ENCODE data around the gene OR2T10. TPM values are rescaled to one million over a fixed set of nuclear protein-coding genes. Genes with fewer than 3 reads are reported as not detected.
"Not testable (repeated sequence)": the region's sequence is repeated elsewhere in the genome, so short reads cannot be mapped to it uniquely, and the experiment has no call there.

Gene OR2T10
- polyA plus RNA-seq, 1 donor from 2014 or later: not detected

DNA sequence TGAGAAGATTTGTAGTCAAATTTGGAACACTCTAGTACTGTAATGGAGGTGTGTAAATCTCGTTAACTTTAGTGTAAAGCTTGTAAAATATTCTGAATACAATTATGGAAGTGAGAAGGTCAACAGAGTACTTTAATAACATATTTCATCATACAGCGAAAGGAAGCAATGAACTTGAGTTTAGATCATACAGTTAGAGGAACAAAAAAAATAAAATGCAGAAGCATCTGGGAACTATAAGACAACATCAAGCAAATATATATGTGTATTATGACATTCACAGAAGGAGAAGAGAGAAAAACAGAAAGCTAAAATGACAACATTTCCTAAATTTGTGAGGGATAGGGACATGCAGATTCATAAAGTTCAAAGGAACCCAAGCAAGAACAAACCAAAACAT, 28.5 kb downstream of the OR2T10 start:
- not testable (repeated sequence) for H3K9me3 ChIP-seq (ENCODE audit: low read length); H3K27me3 ChIP-seq (ENCODE audit: insufficient read depth, low read depth, low read length); H3K79me2 ChIP-seq (replicated peaks; ENCODE audit: insufficient read depth, low read length); H3K4me2 ChIP-seq (ENCODE audit: low read length); H4K20me1 ChIP-seq (ENCODE audit: insufficient read depth); H3K27ac ChIP-seq (ENCODE audit: low read length); H3K36me3 ChIP-seq (ENCODE audit: insufficient read depth, low read length); H3K9ac ChIP-seq (ENCODE audit: low read length); H3K9me2 ChIP-seq (ENCODE audit: insufficient read depth, low read length); H3F3A ChIP-seq (ENCODE audit: insufficient read depth, low read length, poor library complexity, severe bottlenecking); H3K4me3 ChIP-seq (ENCODE audit: low read length); H2AFZ ChIP-seq (ENCODE audit: low read depth, low read length)

DNA sequence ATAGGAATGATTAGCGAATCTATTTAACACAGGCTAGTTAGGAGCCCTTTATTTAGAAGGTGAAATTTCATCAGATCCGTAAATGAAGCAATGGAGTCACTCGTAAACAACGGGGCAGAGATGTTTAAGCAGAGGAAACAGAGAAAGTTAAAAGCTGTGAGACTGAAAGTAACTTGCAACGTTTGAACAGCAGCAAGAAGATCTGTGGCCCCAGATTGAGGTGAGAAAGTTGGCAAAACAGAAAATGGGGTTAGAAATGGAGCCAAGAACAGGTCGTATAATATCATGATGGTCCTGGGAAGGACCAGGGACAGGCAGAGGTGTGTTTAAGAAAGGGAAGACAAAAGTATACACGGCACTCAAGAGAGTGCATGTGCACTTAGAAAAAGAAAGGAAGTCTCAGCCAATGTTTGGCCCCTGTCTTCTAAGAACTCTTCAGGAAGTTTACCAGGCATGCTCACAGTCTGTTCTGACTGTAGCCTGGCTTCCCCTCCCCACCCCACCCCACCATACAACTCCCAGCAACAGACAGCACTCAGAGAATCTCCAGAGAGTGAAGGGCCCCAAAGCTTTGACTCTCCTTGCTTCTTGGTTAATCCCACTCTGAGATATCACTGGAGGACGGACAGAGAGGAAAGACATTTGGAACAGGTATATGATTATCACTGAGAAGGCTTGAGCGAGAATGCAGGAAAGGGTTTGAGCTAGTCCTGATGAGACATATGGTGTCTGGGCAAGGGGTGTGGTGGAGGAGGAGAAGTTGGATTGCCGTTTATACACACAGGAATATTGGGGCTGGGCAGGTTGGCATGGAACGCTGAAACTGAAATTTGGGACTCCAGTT, 31.7 kb downstream of the OR2T10 start:
- H3K9me3 ChIP-seq (ENCODE audit: low read length); H3K9ac ChIP-seq (ENCODE audit: low read length): not testable (repeated sequence)

DNA sequence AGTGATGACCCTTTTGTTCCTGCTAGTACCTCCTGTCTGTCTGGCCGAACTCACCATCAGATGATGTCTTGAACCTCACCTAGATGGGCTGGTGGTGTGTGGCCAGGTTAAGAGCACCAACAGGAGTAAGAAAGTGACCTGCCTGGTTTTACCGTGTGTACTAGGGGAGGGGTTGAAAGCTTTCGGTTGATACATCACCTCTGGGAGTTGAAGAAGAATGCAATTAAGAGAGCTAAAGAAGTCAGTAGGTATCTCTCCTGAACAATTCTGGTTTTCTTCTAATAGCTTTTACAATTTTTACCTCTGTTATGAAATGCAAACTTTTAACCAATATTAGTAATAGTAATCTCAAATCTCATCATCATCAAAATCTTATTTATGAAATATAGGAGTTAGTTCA, 34.8 kb downstream of the OR2T10 start, which contains the start of gene OR2T29:
TSS of gene OR2T29 (minus strand) at position 101 of the 400 bp plus-strand sequence. CDS start 3,281 bp downstream, outside the sequence.
- not testable (repeated sequence) for H3K36me3 ChIP-seq (ENCODE audit: insufficient read depth, low read length); H3K27me3 ChIP-seq (ENCODE audit: insufficient read depth, low read depth, low read length); H3K9me3 ChIP-seq (ENCODE audit: low read length); H3F3A ChIP-seq (ENCODE audit: insufficient read depth, low read length, poor library complexity, severe bottlenecking); H3K27ac ChIP-seq (ENCODE audit: low read length); H3K4me3 ChIP-seq (ENCODE audit: low read length); H3K9me2 ChIP-seq (ENCODE audit: insufficient read depth, low read length); H3K4me2 ChIP-seq (ENCODE audit: low read length); H3K9ac ChIP-seq (ENCODE audit: low read length); H4K20me1 ChIP-seq (ENCODE audit: insufficient read depth); H2AFZ ChIP-seq (ENCODE audit: low read depth, low read length); H3K79me2 ChIP-seq (replicated peaks; ENCODE audit: insufficient read depth, low read length)

More for the DNA sequence above, 31.7 kb downstream of the OR2T10 start:
- not testable (repeated sequence) for H4K20me1 ChIP-seq (ENCODE audit: insufficient read depth); H3K4me2 ChIP-seq (ENCODE audit: low read length); H2AFZ ChIP-seq (ENCODE audit: low read depth, low read length); H3K27ac ChIP-seq (ENCODE audit: low read length); H3K27me3 ChIP-seq (ENCODE audit: insufficient read depth, low read depth, low read length); H3K36me3 ChIP-seq (ENCODE audit: insufficient read depth, low read length); H3K79me2 ChIP-seq (replicated peaks; ENCODE audit: insufficient read depth, low read length); H3F3A ChIP-seq (ENCODE audit: insufficient read depth, low read length, poor library complexity, severe bottlenecking); H3K9me2 ChIP-seq (ENCODE audit: insufficient read depth, low read length); H3K4me3 ChIP-seq (ENCODE audit: low read length)

DNA sequence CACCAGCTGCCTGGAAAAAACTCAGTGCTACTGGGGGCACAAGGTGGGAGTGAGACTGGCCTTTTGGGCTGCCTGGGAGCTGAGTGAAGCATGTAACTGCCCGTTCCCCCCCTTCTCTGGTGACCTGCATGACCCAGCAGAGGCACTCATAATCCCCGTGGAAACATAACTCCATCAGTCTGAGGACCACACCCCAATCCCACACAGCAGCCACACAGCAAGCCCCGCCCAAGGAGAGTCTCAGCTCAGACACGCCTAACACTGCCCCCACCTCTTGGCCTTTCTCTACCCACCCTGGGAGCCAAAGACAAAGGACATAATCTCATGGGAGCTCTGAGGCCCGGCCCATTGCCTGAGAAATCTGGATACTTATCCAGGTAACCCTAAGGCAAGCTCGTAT, 46.5 kb downstream of the OR2T10 start:
- not testable (repeated sequence) for H3K79me2 ChIP-seq (replicated peaks; ENCODE audit: insufficient read depth, low read length)

DNA sequence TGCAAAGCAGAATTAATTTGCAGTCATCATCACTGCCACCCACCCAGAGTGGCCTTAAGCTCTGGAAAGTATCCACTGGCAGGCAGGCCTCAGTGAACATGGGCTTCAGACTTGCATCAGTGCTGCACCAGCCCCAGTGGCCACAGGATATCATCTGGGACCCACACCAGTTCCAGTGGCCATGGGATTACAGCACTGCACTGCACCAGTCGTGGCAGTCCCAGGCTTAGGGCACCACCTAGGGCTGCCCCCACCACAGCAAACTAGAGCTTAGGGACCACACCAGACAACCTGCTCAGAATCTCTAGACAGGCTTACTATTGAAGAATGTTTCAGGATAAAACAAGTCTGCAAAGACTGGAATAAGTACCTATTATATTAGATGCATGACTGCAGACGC, 50.1 kb downstream of the OR2T10 start:
- H3K4me3 ChIP-seq (ENCODE audit: low read length); H3F3A ChIP-seq (ENCODE audit: insufficient read depth, low read length, poor library complexity, severe bottlenecking); H4K20me1 ChIP-seq (ENCODE audit: insufficient read depth): not testable (repeated sequence)

More for the DNA sequence above, 46.5 kb downstream of the OR2T10 start:
- H2AFZ ChIP-seq (ENCODE audit: low read depth, low read length); H3K27ac ChIP-seq (ENCODE audit: low read length); H3K9ac ChIP-seq (ENCODE audit: low read length); H3K36me3 ChIP-seq (ENCODE audit: insufficient read depth, low read length); H3K4me3 ChIP-seq (ENCODE audit: low read length); H3K4me2 ChIP-seq (ENCODE audit: low read length); H3F3A ChIP-seq (ENCODE audit: insufficient read depth, low read length, poor library complexity, severe bottlenecking); H3K27me3 ChIP-seq (ENCODE audit: insufficient read depth, low read depth, low read length); H4K20me1 ChIP-seq (ENCODE audit: insufficient read depth); H3K9me2 ChIP-seq (ENCODE audit: insufficient read depth, low read length); H3K9me3 ChIP-seq (ENCODE audit: low read length): not testable (repeated sequence)

More for the DNA sequence above, 50.1 kb downstream of the OR2T10 start:
- not testable (repeated sequence) for H3K9me2 ChIP-seq (ENCODE audit: insufficient read depth, low read length); H3K79me2 ChIP-seq (replicated peaks; ENCODE audit: insufficient read depth, low read length); H3K27me3 ChIP-seq (ENCODE audit: insufficient read depth, low read depth, low read length); H3K9me3 ChIP-seq (ENCODE audit: low read length); H3K36me3 ChIP-seq (ENCODE audit: insufficient read depth, low read length); H2AFZ ChIP-seq (ENCODE audit: low read depth, low read length); H3K9ac ChIP-seq (ENCODE audit: low read length); H3K27ac ChIP-seq (ENCODE audit: low read length); H3K4me2 ChIP-seq (ENCODE audit: low read length)

Small RNA genes within 50 kb of the gene (small RNA-seq; reads per million reads assigned to genes)
- gene RF00019: 0 to 1.2 (median 0) reads per million in 3 experiments

Other genes with a start within 250 kb of the OR2T10 start
- not detected in 2 replicates for gene OR14C36, start 248.9 kb downstream of the OR2T10 start, polyA plus RNA-seq
- gene OR2T4, start 236.0 kb downstream of the OR2T10 start, polyA plus RNA-seq: not detected in 2 replicates
- not detected in 2 replicates for gene OR2T6, start 222.0 kb downstream of the OR2T10 start, polyA plus RNA-seq
- not detected in 2 replicates for gene OR2T1, start 194.7 kb downstream of the OR2T10 start, polyA plus RNA-seq
- gene OR2T2, start 152.1 kb downstream of the OR2T10 start, polyA plus RNA-seq: not detected in 2 replicates
- not detected in 2 replicates for gene OR2T3, start 124.3 kb downstream of the OR2T10 start, polyA plus RNA-seq
- not detected in 2 replicates for gene OR2T5, start 109.1 kb downstream of the OR2T10 start, polyA plus RNA-seq
- gene OR2G6, start 89.6 kb downstream of the OR2T10 start, polyA plus RNA-seq: not detected in 2 replicates
- not detected in 2 replicates for gene OR2T29, start 34.9 kb downstream of the OR2T10 start, polyA plus RNA-seq
- not detected in 2 replicates for gene OR2T34, start 22.9 kb downstream of the OR2T10 start, polyA plus RNA-seq
- not detected in 2 replicates for gene OR2T11, start 37.4 kb upstream of the OR2T10 start, polyA plus RNA-seq
- gene OR2T35, start 47.6 kb upstream of the OR2T10 start, polyA plus RNA-seq: not detected in 2 replicates
- not detected in 2 replicates for gene OR2T27, start 57.8 kb upstream of the OR2T10 start, polyA plus RNA-seq
- gene OR14I1, start 105.1 kb upstream of the OR2T10 start, polyA plus RNA-seq: not detected in 2 replicates
- gene LYPD8, start 158.1 kb upstream of the OR2T10 start, polyA plus RNA-seq: not detected in 2 replicates
- 38.6 and 46.1 TPM in 2 replicates for gene SH3BP5L, start 228.2 kb upstream of the OR2T10 start, polyA plus RNA-seq
- gene ZNF672, start 240.5 kb upstream of the OR2T10 start, polyA plus RNA-seq: 22.9 and 31.0 TPM in 2 replicates